ENCODE results near the gene CTNNA3.

DNA sequence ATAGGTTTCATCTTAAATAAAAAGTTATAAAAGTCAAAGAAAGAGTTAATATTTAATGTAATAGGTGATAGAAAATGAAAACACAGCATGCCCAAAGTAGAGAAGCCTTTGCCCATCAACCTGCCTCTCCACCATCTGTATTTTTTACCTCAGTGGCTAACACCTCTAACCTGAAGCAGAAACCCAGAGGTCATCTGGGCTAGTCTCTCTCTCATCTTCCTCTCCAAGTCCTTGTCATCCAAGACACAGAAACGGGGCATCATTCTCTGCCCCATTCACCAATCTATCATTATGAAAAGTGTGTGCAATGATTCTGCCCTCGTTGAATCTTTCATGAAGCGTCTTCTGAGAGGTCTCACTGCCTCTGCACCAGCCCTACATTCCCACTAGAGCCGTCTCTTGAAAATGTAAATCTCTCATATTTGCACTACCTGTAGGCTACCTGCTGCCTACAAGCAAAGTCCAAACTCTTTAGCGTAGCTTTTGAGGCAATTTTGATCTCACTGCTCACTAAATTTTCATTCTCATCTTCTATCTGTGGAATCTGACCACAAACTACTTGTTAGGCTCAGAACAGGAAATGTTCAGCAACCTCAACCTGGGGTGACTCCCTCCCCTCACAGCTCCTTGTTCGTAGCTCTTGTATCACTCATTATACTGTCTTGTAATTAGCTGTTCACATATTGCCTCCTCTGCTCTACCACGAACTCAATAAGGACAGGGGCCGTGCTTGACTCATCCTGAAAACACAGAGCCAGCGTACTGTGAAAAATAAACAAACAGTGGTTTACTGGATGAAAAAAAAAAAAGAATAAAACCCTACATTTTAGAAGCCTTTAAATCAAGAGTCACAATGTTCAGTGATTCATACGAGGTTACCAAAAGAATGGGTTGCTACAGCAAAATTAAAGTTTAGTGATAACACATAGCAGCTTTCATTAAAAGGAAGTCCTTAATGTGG is 83.1 kb downstream of the CTNNA3 start:
- TF ChIP-seq, protein P1, sequence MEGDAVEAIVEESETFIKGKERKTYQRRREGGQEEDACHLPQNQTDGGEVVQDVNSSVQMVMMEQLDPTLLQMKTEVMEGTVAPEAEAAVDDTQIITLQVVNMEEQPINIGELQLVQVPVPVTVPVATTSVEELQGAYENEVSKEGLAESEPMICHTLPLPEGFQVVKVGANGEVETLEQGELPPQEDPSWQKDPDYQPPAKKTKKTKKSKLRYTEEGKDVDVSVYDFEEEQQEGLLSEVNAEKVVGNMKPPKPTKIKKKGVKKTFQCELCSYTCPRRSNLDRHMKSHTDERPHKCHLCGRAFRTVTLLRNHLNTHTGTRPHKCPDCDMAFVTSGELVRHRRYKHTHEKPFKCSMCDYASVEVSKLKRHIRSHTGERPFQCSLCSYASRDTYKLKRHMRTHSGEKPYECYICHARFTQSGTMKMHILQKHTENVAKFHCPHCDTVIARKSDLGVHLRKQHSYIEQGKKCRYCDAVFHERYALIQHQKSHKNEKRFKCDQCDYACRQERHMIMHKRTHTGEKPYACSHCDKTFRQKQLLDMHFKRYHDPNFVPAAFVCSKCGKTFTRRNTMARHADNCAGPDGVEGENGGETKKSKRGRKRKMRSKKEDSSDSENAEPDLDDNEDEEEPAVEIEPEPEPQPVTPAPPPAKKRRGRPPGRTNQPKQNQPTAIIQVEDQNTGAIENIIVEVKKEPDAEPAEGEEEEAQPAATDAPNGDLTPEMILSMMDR (conservative IDR thresholded peaks at IDR 0.05; ENCODE audit: low read length) = no peak
- TF ChIP-seq EZH2phosphoT487 (IDR thresholded peaks at IDR 0.05; ENCODE audit: borderline replicate concordance) = peak; percentile 51
